ENCODE data around the gene MPPED1.

DNA sequence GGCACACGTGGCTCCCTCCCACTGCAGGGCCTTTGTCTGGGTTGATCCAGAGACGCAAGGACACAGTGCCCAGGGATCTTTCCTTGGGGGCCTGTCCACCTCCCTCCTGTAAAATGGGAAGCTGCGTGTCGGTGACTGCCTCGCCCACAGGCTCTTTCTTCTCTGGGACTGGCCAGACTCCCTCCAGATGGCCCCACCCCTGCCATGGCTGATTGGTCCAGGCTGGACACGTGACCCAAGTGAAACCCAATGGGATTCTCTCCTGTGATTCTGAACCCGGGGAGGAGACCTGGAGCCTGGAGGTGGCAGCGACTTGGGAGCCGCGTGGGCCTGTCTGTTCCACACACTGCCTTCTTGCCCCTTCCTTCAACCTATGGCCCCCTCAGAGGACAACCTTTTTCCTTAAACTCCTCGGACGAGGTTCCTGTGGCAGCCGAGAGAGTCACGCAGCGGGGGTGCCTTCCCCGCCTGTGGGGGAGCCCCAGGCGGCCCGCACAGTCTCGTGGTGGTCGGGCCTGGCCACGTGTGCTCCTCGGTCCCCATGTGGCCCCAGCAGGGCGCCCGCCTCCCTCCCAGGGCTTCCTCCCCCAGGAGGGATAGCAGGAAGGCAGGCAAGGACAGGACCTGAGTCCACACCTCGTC is 12.4 kb upstream of the MPPED1 start:
- TF ChIP-seq, protein P1, sequence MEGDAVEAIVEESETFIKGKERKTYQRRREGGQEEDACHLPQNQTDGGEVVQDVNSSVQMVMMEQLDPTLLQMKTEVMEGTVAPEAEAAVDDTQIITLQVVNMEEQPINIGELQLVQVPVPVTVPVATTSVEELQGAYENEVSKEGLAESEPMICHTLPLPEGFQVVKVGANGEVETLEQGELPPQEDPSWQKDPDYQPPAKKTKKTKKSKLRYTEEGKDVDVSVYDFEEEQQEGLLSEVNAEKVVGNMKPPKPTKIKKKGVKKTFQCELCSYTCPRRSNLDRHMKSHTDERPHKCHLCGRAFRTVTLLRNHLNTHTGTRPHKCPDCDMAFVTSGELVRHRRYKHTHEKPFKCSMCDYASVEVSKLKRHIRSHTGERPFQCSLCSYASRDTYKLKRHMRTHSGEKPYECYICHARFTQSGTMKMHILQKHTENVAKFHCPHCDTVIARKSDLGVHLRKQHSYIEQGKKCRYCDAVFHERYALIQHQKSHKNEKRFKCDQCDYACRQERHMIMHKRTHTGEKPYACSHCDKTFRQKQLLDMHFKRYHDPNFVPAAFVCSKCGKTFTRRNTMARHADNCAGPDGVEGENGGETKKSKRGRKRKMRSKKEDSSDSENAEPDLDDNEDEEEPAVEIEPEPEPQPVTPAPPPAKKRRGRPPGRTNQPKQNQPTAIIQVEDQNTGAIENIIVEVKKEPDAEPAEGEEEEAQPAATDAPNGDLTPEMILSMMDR (IDR thresholded peaks at IDR 0.05), result no peak
- no peak for TF ChIP-seq POLR2A (IDR thresholded peaks at IDR 0.05)

All from esophagus squamous epithelium (tissue), 4 donors.